Right lobe of liver (tissue), 6 donors: ENCODE measurements around the gene PRKCZ. TPM values are rescaled to one million over a fixed set of nuclear protein-coding genes. Genes with fewer than 3 reads are reported as not detected.

ENCODE experiments used
- ATAC-seq, 4 donors: fragments of 200-7000 bp; cut with Tn5 transposase; one replicate each; pipeline ENCODE4 v1.9.1; 2020; ENCODE audit warnings: mild to moderate bottlenecking in 4 of 4, moderate library complexity in 4 of 4
- DNase-seq, 3 donors: peaks; one replicate each; pipeline ENCODE4 v3.0.0-alpha.2; 2020
- H3K27ac ChIP-seq, 3 donors: fragments of 200-600 bp; one replicate each; pipeline ENCODE4 v1.8.0; 2022
- H3K27me3 ChIP-seq, 2 donors: fragments of 200-600 bp; one replicate each; pipeline ENCODE4 v1.8.0; 2022
- H3K36me3 ChIP-seq, 4 donors: fragments of 200-600 bp; sonication (generic) in 1 of 4; one replicate each; pipeline versions ENCODE4 v1.5.1 to v1.8.0; 2017 to 2022; ENCODE audit warnings: control low read depth in 1 of 4
- H3K4me1 ChIP-seq, 4 donors: fragments of 200-600 bp; sonication (generic) in 1 of 4; one replicate each; pipeline versions ENCODE4 v1.5.1 to v1.8.0; 2017 to 2022; ENCODE audit warnings: control low read depth in 1 of 4
- H3K4me3 ChIP-seq, 3 donors: fragments of 200-600 bp; one replicate each; pipeline ENCODE4 v1.8.0; 2022
- H3K9me3 ChIP-seq, 4 donors: fragments of 200-600 bp; sonication (generic) in 1 of 4; one replicate each; pipeline versions ENCODE4 v1.5.1 to v1.8.0; 2017 to 2022; ENCODE audit warnings: control low read depth in 1 of 4
- POLR2A ChIP-seq: fragments of 450-650 bp; IDR thresholded peaks from one replicate; pipeline ENCODE4 v1.6.1; 2017; ENCODE audit warnings: antibody characterized with exemption, mild to moderate bottlenecking
- WGBS: methylation state at CpG from one replicate; pipeline ENCODE4 v1.1.6; 2018; ENCODE audit warnings: low coverage, low lambda C conversion rate; ENCODE audit not compliant: insufficient coverage; ENCODE audit errors: missing lambda C conversion rate; 5-methylcytosine and 5-hydroxymethylcytosine counted together
- intact Hi-C, 2 donors: fragments of 100-400 bp; cut with DNase I; formaldehyde crosslinking; loops; one replicate each; pipeline versions ENCODE4 v1.11.2 to v1.14.1; 2022
- total RNA-seq, 6 experiments: library from RNA; depleted of rRNA in 2 of 6; stranded (reverse); fragments of >200 nt in 2 of 6; fragmentation: NEBNext Ultra II Directional in 3 of 6; extraction: Animal tissue kit (Norgen Biotek cat#: 25700) in 3 of 6; gene quantifications; one replicate each; pipeline versions ENCODE4 v1.1.0 to v1.2.4, GENCODE V29; 2016 to 2023
- TF ChIP-seq, protein P1 (sequence below), 4 donors: fragments of 200-600 bp in 3 of 4; fragments of 450-650 bp in 1 of 4; IDR thresholded peaks; one replicate each; pipeline versions ENCODE4 v1.5.1 to v1.8.0; 2016 to 2022; ENCODE audit warnings: antibody characterized with exemption in 4 of 4, mild to moderate bottlenecking in 2 of 4
- donor health status: DM: no; HTN: yes; CAD: no.
- donor health status: DM: no; HTN: no; CAD: no.
- donor health status: DM: no; HTN: no; CAD: no.
- donor health status: DM: no; HTN: yes; CAD: no.
- donor health status: DM: no; HTN: yes; CAD: no.

PRKCZ gene
- total RNA-seq, 6 experiments from 2014 or later, result 10.3 to 20.1 (median 15.8) TPM

DNA sequence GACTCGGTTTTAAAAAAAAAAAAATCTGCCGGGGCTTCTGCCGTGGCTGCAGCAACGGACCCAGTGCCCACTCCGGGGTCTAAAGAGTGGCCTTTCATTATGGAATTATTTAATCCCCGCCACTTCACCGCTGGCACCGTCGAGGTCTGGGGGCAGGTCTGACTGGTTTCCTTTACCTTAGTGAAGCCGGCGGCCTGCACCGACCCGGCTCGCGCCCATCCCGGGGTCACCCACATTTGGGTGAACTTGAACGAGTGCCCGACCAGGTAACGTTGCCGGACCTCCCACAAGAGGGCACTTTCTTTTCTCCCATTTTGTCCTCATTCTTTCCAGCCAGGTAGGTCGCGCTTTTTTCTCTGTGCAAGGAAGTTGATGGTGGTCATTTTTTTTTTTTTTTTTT is 4.3 kb downstream of the PRKCZ start:
- TF ChIP-seq, protein P1, sequence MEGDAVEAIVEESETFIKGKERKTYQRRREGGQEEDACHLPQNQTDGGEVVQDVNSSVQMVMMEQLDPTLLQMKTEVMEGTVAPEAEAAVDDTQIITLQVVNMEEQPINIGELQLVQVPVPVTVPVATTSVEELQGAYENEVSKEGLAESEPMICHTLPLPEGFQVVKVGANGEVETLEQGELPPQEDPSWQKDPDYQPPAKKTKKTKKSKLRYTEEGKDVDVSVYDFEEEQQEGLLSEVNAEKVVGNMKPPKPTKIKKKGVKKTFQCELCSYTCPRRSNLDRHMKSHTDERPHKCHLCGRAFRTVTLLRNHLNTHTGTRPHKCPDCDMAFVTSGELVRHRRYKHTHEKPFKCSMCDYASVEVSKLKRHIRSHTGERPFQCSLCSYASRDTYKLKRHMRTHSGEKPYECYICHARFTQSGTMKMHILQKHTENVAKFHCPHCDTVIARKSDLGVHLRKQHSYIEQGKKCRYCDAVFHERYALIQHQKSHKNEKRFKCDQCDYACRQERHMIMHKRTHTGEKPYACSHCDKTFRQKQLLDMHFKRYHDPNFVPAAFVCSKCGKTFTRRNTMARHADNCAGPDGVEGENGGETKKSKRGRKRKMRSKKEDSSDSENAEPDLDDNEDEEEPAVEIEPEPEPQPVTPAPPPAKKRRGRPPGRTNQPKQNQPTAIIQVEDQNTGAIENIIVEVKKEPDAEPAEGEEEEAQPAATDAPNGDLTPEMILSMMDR (IDR thresholded peaks at IDR 0.05), result no peak
- no peak for TF ChIP-seq POLR2A
- H3K27ac ChIP-seq, result no peak overlapping the region
- peaks cover 0 to 1% (median 0%) of the 10 kb centered on the region in 4 donors for H3K4me1 ChIP-seq
- H3K4me3 ChIP-seq, result no peak overlapping the region
- H3K9me3 ChIP-seq, result no peaks in the 10 kb centered on the region
- WGBS, result 83% methylated on average over 12 of the region's 22 CpGs
- peaks cover 0 to 6% (median 0%) of the 10 kb centered on the region in 4 donors for H3K36me3 ChIP-seq
- no peaks in the 10 kb centered on the region for H3K27me3 ChIP-seq
- DNase-seq (no peak), ATAC-seq (no peak)
- intact Hi-C loops, result no loop called here

DNA sequence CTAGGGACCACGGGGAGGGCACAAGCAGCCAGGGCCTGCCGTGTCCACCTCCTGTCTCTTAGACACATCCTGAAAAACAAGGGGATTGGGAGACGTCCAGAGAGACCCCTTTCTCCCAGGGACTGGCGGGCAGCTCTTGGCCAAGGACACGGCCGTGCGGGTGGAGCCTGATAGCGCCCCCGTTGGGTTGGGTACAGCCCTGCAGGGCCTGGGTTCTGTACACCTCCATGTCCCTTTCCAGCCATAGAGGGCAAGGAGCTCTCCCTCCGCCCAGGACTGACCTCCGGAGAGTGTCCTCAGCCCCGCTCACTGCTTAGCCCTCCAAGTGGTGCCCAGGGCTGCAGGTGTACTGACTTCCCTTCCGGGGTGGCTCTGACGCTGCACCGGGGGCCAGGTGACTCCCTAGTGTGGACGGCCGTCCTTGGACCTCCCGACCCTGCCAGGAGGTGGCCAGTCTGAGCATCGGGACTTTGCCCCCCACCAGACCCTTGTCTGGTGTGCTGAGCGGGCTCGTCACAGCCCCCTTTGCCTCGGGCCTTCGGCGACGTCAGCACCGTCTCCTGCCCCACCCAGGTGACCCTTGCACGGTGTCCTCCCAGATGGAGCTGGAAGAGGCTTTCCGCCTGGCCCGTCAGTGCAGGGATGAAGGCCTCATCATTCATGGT is 5.8 kb downstream of the PRKCZ start:
- Histone ChIP-seq H3K9me3 (no peaks in the 10 kb centered on the region), H3K4me1 (no peaks in the 10 kb centered on the region), H3K4me3 (no peak overlapping the region), H3K27me3 (no peaks in the 10 kb centered on the region), H3K36me3 (peaks cover 0 to 9% (median 0%) of the 10 kb centered on the region in 4 donors), H3K27ac (no peak overlapping the region)
- ATAC-seq, result no peak
- intact Hi-C loops, result no loop called here
- DNase-seq, result no peak
- TF ChIP-seq POLR2A, result no peak
- TF ChIP-seq, protein P1 (IDR thresholded peaks at IDR 0.05), result no peak
- no CpG with 5 or more reads among the region's 29 CpGs for WGBS

DNA sequence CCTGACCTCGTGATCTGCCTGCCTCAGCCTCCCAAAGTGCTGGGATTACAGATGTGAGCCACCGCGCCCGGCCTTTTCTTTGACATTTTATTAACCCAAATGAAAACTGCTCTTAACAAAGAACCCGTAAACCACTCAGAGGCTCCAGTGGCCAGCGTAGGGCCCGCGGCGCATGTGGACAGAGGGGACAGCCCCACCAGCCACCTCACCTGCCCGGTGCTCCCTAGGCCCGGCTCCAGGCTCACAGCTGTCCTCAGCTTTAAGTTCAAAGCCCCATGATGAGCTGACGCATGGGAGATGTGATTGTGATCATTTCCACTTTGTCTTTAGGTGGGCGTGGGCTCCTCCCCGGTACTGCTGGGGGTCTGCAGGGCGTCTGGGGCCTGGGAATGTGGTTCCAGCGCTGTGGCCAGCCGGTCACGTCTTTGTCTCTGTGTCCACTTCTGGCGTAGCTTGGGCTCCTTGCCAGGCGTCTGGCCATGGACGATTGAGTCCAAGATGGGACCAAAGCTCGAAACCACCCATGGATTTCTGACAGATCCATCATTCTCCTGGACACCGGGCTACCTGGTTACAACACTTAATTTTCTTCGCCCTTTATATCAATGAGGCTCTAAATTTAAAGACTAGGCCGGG is 6.9 kb downstream of the PRKCZ start:
- H3K9me3 ChIP-seq, result no peaks in the 10 kb centered on the region
- intact Hi-C loops, result no loop called here
- H3K4me1 ChIP-seq, result no peaks in the 10 kb centered on the region
- DNase-seq, result no peak
- ATAC-seq, result no peak
- WGBS, result 73% methylated on average over 3 of the region's 25 CpGs
- TF ChIP-seq POLR2A, result no peak
- TF ChIP-seq, protein P1 (IDR thresholded peaks at IDR 0.05), result no peak
- H3K36me3 ChIP-seq, result peaks cover 0 to 9% (median 0%) of the 10 kb centered on the region in 4 donors
- no peak overlapping the region for H3K4me3 ChIP-seq
- H3K27me3 ChIP-seq, result no peaks in the 10 kb centered on the region
- no peak overlapping the region for H3K27ac ChIP-seq

DNA sequence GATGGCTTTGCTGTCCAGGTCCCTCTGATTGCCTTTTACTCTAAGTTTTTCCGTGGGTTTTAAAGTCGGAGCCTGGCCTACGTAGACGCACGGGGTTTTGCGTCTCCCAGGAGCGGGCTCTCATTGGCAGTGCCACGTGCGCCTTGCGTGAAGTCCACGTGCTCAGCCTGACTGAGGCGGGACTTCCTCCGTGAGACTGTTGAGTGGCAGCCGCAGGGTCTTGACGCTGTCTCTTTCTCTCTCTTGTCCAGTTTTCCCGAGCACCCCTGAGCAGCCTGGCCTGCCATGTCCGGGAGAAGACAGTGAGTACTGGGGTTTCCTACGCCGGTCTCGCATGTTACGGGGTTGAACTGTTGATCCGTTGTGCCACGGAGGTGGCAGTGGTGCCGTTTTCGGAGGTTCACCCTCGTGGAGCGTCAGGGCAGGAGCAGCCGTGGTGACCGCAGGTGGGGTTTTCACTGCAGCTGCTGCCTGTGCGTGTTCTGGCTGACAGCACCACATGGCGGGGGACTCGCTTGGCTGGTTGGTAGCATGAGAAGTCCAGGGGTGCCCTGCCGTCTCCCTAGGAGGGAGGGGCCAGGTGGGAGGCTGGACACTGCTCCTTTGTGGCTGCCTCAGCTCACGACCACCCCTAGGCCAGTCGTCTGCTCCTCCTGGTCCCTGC is 9.2 kb downstream of the PRKCZ start:
- TF ChIP-seq, protein P1 (IDR thresholded peaks at IDR 0.05), result no peak
- TF ChIP-seq POLR2A, result no peak
- DNase-seq, result no peak
- H3K27me3 ChIP-seq, result no peaks in the 10 kb centered on the region
- no peak overlapping the region for H3K27ac ChIP-seq
- H3K4me1 ChIP-seq, result no peaks in the 10 kb centered on the region
- H3K36me3 ChIP-seq, result peaks cover 0 to 9% (median 0%) of the 10 kb centered on the region in 4 donors
- no peaks in the 10 kb centered on the region for H3K9me3 ChIP-seq
- ATAC-seq, result no peak
- intact Hi-C loops, result no loop called here
- 97% methylated on average over 14 of the region's 35 CpGs for WGBS
- H3K4me3 ChIP-seq, result no peak overlapping the region
